HepG2 (cell line): ENCODE measurements around the gene TMEM236. TPM values are rescaled to one million over a fixed set of nuclear protein-coding genes. Genes with fewer than 3 reads are reported as not detected.

Experiments used
- ATAC-seq: fragments of 200-7000 bp; cut with Tn5 transposase; 3 replicates; pipeline ENCODE4 v1.9.1; 2020; ENCODE audit warnings: mild to moderate bottlenecking, moderate library complexity
- BruUV-seq: library from RNA; stranded (reverse); fragments of 400-500 nt; replicated peaks from 2 replicates; lab custom pipeline; 2021; lab: Mats Ljungman, UMichigan
- CTCF ChIA-PET: fragments of 300-600 bp; formaldehyde crosslinking; extraction: SDS; loops from one replicate; lab custom pipeline; 2021; ENCODE audit warnings: low total read pairs, inconsistent platforms, low intra/inter-chr PET ratio; lab: Yijun Ruan, JAX
- POLR2A ChIA-PET: fragments of 350-600 bp; sonication (Branson Sonifier 250); formaldehyde crosslinking; loops from one replicate; lab custom pipeline; 2020; ENCODE audit warnings: antibody characterized with exemption, inconsistent platforms; lab: Yijun Ruan, JAX
- DNase-seq: peaks from one replicate; pipeline ENCODE4 v3.0.0-alpha.2; 2015; ENCODE audit warnings: low spot score
- FAIRE-seq: peaks from 3 replicates; lab custom pipeline; 2011; peaks lifted over from hg19 to GRCh38; lab: Jason Lieb, UNC
- H2AFZ ChIP-seq: one replicate; pipeline ENCODE4 v1.6.1; 2011; ENCODE audit warnings: low read length, inconsistent platforms
- H3K27ac ChIP-seq: fragments of 300-600 bp; 3 replicates; pipeline ENCODE4 v1.8.0; 2011; ENCODE audit warnings: mixed run types, mild to moderate bottlenecking, mixed read lengths, low read length, inconsistent platforms; ENCODE audit not compliant: insufficient read depth; ENCODE audit errors: extremely low read length
- H3K27me3 ChIP-seq, 2 experiments: fragments of 200-600 bp in 1 of 2; 2 replicates in 1 of 2; 3 replicates in 1 of 2; pipeline versions ENCODE4 v1.6.0 to v1.8.0; 2011; ENCODE audit warnings: low read length in 2 of 2, mild to moderate bottlenecking in 2 of 2, moderate library complexity in 2 of 2, inconsistent platforms in 1 of 2; ENCODE audit not compliant: insufficient read depth in 2 of 2, control insufficient read depth in 1 of 2
- H3K36me3 ChIP-seq, 2 experiments: fragments of 200-600 bp in 1 of 2; replicated peaks in 1 of 2; 2 replicates in 1 of 2; 3 replicates in 1 of 2; pipeline versions ENCODE4 v1.5.1 to v1.8.0; 2011; ENCODE audit warnings: low read length in 2 of 2, inconsistent platforms in 1 of 2; ENCODE audit not compliant: insufficient read depth in 2 of 2, control insufficient read depth in 1 of 2
- H3K4me1 ChIP-seq: 2 replicates; pipeline ENCODE4 v1.5.1; 2012; ENCODE audit warnings: low read length, inconsistent platforms; ENCODE audit not compliant: insufficient read depth
- H3K4me2 ChIP-seq: 2 replicates; pipeline ENCODE4 v1.6.0; 2011; ENCODE audit warnings: low read depth, low read length, inconsistent platforms
- H3K4me3 ChIP-seq, 3 experiments: fragments of 200-600 bp in 1 of 3; sonication (generic), shearing (Covaris generic) in 1 of 3; replicated peaks in 1 of 3; 2 replicates each; pipeline ENCODE4 v1.5.1; 2011 to 2016; ENCODE audit warnings: low read length in 3 of 3, inconsistent platforms in 2 of 3, low read depth in 2 of 3, mild to moderate bottlenecking in 2 of 3, control low read depth in 1 of 3, mixed read lengths in 1 of 3; ENCODE audit not compliant: insufficient read depth in 1 of 3
- H3K79me2 ChIP-seq: one replicate; pipeline ENCODE4 v1.6.1; 2011; ENCODE audit warnings: low read length, inconsistent platforms; ENCODE audit not compliant: insufficient read depth
- H3K9ac ChIP-seq: 2 replicates; pipeline ENCODE4 v1.6.0; 2011; ENCODE audit warnings: mild to moderate bottlenecking, low read depth, low read length, inconsistent platforms; ENCODE audit not compliant: insufficient read depth
- H3K9me3 ChIP-seq: 2 replicates; pipeline ENCODE4 v1.5.1; 2012; ENCODE audit warnings: mild to moderate bottlenecking, low read length
- H4K20me1 ChIP-seq: 2 replicates; pipeline ENCODE4 v1.6.0; 2011; ENCODE audit warnings: inconsistent platforms, mild to moderate bottlenecking, low read length, moderate library complexity; ENCODE audit not compliant: insufficient read depth
- DRAP1 ChIP-seq: IDR thresholded peaks from 2 replicates; pipeline ENCODE4 v1.6.1; 2016; ENCODE audit warnings: missing genetic modification reagents, missing compliant biosample characterization
- FLYWCH1 ChIP-seq: sonication (generic); formaldehyde crosslinking; IDR thresholded peaks from 2 replicates; pipeline ENCODE4 v1.8.1; 2023; ENCODE audit warnings: mild to moderate bottlenecking, missing genetic modification reagents
- HINFP ChIP-seq: sonication (generic); formaldehyde crosslinking; IDR thresholded peaks from 2 replicates; pipeline ENCODE4 v1.4.0; 2020; ENCODE audit warnings: low read depth, mild to moderate bottlenecking, missing genetic modification reagents
- KDM1A ChIP-seq: IDR thresholded peaks from 2 replicates; pipeline ENCODE4 v1.6.1; 2016; ENCODE audit warnings: missing compliant biosample characterization
- KMT2B ChIP-seq: IDR thresholded peaks from 2 replicates; pipeline ENCODE4 v1.6.1; 2016; ENCODE audit warnings: missing genetic modification reagents, missing compliant biosample characterization
- PAF1 ChIP-seq: IDR thresholded peaks from 2 replicates; pipeline ENCODE4 v1.6.1; 2016; ENCODE audit warnings: missing genetic modification reagents, missing compliant biosample characterization
- STAT5B ChIP-seq: sonication (generic); formaldehyde crosslinking; IDR thresholded peaks from 2 replicates; pipeline ENCODE4 v1.4.0; 2020; ENCODE audit warnings: missing genetic modification reagents
- TP53 ChIP-seq: sonication (generic); formaldehyde crosslinking; conservative IDR thresholded peaks from 2 replicates; pipeline ENCODE4 v1.4.0; 2020; ENCODE audit warnings: missing genetic modification reagents
- WGBS: methylation state at CpG from one replicate; pipeline ENCODE4 v1.1.6; 2017; ENCODE audit warnings: low lambda C conversion rate; 5-methylcytosine and 5-hydroxymethylcytosine counted together
- in situ Hi-C: cut with HindIII; loops from 2 replicates; pipeline ENCODE4 v1.10.0; 2017; ENCODE audit warnings: low pct_unique_long_range_greater_than_20kb; ENCODE audit not compliant: extremely low pct_ligation_motif_present
- intact Hi-C: fragments of 100-400 bp; cut with micrococcal nuclease; formaldehyde crosslinking; loops from one replicate; pipeline ENCODE4 v1.10.0; 2022; ENCODE audit not compliant: unreplicated experiment
- polyA plus RNA-seq, 8 experiments: library from polyadenylated mRNA; depleted of rRNA in 3 of 8; stranded (reverse) in 7 of 8; unstranded in 1 of 8; fragments of >200 nt; fragmentation: Illumina TruSeq in 4 of 8; extraction: Trizol in 4 of 8; gene quantifications; 2 replicates each; pipeline versions ENCODE4 v1.2.1 to v1.2.3, GENCODE V29; 2011 to 2016; ENCODE audit warnings: low read depth in 4 of 8, missing spikeins in 1 of 8, mixed read lengths in 1 of 8; ENCODE audit not compliant: insufficient read depth in 1 of 8
- total RNA-seq, 5 experiments: library from RNA; depleted of rRNA; stranded (reverse); fragments of >200 nt; fragmentation: Illumina TruSeq; extraction: Trizol; gene quantifications; 2 replicates each; pipeline ENCODE4 v1.2.3, GENCODE V29; 2016; ENCODE audit warnings: low read depth in 1 of 5

Gene TMEM236
- total and polyA plus RNA-seq, 2 of the 13 experiments (the other 11 are each of a cell fraction or from before 2014, with no cell fraction given) = 0.04 to 0.08 TPM

DNA sequence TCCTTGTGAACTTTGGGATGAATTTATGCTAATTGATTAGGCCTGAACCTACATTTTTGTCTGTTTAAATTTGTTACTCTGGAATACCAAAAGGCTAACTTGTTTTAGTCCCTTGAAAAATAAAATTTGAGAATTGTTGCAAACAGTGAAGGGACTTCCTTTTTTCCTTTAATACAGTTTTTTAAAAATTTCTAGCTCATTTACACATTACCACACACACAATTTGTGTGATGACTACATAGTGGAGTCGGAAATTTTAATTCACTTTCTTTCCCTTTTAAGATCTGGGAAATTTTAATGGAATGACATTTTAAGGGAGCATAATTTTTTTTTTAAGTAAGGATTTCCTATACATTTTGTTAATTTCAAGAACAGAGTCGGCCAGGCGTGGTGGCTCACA lies 8.6 kb upstream of the TMEM236 start:
- no peak overlapping the region for H3K4me3 ChIP-seq

More for the DNA sequence above, 8.6 kb upstream of the TMEM236 start:
- H3K27me3 ChIP-seq = no peaks in the 10 kb centered on the region; a peak in 1 of 5 replicates
- no TSS peak for BruUV-seq
- H3K9ac ChIP-seq = no peak overlapping the region
- DNase-seq (no peak), FAIRE-seq (no peak), ATAC-seq (no peak)
- TF ChIP-seq HINFP (no peak), STAT5B (CRISPR knock-in tag) (no peak), FLYWCH1 (CRISPR knock-in tag) (no peak), KDM1A (CRISPR knock-in tag) (no peak), PAF1 (CRISPR knock-in tag) (no peak), TP53 (no peak), KMT2B (CRISPR knock-in tag) (no peak), DRAP1 (CRISPR knock-in tag) (no peak)
- WGBS = 77% methylated on average over 3 of the region's 3 CpGs
- in situ Hi-C loops (loop anchor here (5.0 kb wide), 1 partner anchor 136 kb away; no protein-coding TSS in a partner anchor), intact Hi-C loops (loop anchor here (1.0 to 5.0 kb wide), 2 partner anchors 71 to 136 kb away; no protein-coding TSS in a partner anchor)
- H3K79me2 ChIP-seq = no peaks in the 10 kb centered on the region
- no peak overlapping the region for H2AFZ ChIP-seq
- ChIA-PET POLR2A (no interaction called here), CTCF (interaction anchor here (1.2 to 3.6 kb wide), 2 partner anchors 135 to 138 kb away, joined by 3 to 43 read pairs; no protein-coding TSS in a partner anchor)
- no peaks in the 10 kb centered on the region for H4K20me1 ChIP-seq
- H3K9me3 ChIP-seq = no peaks in the 10 kb centered on the region
- peaks cover 22% of the 10 kb centered on the region for H3K4me1 ChIP-seq
- H3K27ac ChIP-seq = no peak overlapping the region
- H3K36me3 ChIP-seq = no peaks in the 10 kb centered on the region
- H3K4me2 ChIP-seq = no peak overlapping the region
